Subcutaneous adipose tissue (tissue), 4 donors: ENCODE results near the gene NRSN2. TPM values are rescaled to one million over a fixed set of nuclear protein-coding genes. Genes with fewer than 3 reads are reported as not detected.

Source experiments
- total RNA-seq, 4 donors: library from RNA; depleted of rRNA; stranded (reverse); fragments of >200 nt; gene quantifications; one replicate each; pipeline ENCODE4 v1.1.0, GENCODE V29; 2016
- TF ChIP-seq, protein P1 (sequence below): fragments of 450-650 bp; IDR thresholded peaks from one replicate; pipeline ENCODE4 v1.5.1; 2016; ENCODE audit warnings: low read depth, mild to moderate bottlenecking, control low read depth, antibody characterized with exemption, moderate library complexity

Gene NRSN2, protein sequence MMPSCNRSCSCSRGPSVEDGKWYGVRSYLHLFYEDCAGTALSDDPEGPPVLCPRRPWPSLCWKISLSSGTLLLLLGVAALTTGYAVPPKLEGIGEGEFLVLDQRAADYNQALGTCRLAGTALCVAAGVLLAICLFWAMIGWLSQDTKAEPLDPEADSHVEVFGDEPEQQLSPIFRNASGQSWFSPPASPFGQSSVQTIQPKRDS
- 1 to 10 TPM; 5.2 to 9.4 (median 7.6) TPM for total RNA-seq

DNA sequence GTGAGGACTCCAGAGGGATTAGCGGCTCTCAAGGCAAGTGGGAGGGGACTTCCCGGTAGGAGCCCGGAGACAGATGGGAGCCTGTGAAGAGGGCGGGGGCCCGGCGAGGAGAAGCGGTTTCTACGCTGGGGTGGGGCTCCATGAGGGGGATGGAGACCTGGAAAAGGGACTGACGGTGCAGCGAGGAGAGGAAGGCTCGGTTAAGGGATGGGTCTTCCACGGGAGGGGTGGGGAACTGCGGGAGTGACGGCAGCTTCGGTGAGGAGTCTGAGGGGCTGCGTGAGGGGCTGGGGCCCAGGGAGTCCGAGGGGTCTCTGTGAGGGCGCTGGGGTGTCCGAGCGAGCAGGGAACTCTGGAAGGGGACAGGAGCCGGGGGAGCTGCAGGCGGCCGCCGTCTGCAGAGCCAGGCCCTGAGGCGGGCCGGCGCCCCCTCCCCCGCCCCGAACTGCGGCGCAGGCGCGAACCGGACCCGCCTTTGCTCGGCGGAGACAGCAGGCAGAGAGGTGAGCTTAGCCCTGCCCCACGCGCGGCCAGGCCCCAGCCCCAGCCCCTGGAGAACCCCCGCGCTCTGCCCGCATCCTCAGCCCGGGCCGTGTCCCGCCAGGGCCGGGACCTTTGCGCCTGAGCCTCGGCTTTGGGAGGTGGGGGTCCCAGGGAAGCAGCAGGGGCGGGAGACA is at the start of gene NRSN2:
NRSN2 (plus strand) TSS at position 472 of the 677 bp plus-strand sequence. CDS start 2,533 bp downstream, outside the sequence.
- TF ChIP-seq, protein P1, sequence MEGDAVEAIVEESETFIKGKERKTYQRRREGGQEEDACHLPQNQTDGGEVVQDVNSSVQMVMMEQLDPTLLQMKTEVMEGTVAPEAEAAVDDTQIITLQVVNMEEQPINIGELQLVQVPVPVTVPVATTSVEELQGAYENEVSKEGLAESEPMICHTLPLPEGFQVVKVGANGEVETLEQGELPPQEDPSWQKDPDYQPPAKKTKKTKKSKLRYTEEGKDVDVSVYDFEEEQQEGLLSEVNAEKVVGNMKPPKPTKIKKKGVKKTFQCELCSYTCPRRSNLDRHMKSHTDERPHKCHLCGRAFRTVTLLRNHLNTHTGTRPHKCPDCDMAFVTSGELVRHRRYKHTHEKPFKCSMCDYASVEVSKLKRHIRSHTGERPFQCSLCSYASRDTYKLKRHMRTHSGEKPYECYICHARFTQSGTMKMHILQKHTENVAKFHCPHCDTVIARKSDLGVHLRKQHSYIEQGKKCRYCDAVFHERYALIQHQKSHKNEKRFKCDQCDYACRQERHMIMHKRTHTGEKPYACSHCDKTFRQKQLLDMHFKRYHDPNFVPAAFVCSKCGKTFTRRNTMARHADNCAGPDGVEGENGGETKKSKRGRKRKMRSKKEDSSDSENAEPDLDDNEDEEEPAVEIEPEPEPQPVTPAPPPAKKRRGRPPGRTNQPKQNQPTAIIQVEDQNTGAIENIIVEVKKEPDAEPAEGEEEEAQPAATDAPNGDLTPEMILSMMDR: no peak

DNA sequence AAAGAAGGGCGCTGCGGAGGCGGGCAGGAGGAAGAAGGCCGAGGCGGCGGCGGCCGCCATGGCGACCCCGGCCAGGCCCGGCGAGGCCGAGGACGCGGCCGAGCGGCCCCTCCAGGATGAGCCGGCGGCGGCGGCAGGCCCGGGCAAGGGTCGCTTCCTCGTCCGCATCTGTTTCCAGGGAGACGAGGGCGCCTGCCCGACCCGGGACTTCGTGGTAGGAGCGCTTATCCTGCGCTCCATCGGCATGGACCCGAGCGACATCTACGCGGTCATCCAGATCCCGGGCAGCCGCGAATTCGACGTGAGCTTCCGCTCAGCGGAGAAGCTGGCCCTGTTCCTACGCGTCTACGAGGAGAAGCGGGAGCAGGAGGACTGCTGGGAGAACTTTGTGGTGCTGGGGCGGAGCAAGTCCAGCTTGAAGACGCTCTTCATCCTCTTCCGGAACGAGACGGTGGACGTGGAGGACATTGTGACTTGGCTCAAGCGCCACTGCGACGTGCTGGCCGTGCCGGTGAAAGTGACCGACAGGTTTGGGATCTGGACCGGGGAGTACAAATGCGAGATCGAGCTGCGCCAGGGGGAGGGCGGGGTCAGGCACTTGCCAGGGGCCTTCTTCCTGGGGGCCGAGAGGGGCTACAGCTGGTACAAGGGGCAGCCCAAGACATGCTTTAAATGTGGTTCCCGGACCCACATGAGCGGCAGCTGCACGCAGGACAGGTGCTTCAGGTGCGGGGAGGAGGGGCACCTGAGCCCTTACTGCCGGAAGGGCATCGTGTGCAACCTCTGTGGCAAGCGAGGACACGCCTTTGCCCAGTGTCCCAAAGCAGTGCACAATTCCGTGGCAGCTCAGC is 48.8 kb upstream of the NRSN2 start:
- TF ChIP-seq, protein P1: no peak

DNA sequence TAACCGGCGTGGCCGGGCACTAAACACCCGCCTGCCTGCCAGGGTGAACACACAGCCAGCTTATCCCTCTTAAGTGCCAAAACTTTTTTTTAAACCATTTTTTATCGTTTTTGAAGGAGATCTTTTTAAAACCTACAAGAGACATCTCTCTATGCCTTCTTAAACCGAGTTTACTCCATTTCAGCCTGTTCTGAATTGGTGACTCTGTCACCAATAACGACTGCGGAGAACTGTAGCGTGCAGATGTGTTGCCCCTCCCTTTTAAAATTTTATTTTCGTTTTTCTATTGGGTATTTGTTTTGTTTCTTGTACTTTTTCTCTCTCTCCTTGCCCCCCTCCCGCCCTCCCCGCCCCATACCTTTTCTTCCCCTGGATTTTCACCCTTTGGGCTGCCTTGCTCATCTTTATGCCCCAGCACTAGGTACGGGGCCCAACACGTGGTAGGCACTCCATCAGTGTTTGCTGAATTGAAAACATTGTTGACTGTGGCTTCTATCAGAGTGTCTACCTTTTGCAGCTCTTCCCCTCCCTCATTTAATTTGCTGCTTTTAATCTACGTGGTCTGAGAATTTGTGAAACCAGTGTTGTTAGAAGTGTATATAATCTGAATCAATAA is 48.0 kb upstream of the NRSN2 start:
- TF ChIP-seq, protein P1: no peak

DNA sequence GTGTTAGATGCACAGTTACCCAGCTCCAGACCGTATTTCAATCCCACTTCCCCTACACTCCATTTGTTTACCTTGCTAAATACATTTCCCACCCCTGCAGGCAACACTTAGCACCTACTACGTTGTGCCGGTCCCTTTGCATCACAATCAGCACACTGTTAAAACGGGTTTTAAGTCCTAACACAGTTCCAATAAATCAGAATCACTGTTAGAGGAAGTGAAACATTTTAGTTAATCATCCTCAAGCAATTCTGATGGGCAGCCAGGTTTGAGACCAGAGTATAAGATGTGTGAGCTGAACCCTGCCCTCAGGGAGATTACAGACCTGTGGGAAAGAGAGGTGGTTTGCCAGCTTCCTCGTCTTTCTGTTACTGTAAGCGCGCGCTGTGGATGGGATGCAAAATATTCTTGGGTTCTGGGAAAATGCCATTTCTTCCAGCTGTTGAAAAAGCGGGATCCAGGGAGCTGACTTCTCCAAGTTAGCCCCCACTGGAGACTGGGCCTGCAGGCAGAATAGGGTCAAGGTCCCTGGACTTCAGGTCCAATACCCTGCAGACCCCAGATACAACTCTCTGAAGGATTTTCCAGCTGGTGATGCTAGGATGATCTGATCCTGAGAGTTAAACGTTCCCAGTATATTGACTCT is 46.4 kb upstream of the NRSN2 start:
- TF ChIP-seq, protein P1: no peak

DNA sequence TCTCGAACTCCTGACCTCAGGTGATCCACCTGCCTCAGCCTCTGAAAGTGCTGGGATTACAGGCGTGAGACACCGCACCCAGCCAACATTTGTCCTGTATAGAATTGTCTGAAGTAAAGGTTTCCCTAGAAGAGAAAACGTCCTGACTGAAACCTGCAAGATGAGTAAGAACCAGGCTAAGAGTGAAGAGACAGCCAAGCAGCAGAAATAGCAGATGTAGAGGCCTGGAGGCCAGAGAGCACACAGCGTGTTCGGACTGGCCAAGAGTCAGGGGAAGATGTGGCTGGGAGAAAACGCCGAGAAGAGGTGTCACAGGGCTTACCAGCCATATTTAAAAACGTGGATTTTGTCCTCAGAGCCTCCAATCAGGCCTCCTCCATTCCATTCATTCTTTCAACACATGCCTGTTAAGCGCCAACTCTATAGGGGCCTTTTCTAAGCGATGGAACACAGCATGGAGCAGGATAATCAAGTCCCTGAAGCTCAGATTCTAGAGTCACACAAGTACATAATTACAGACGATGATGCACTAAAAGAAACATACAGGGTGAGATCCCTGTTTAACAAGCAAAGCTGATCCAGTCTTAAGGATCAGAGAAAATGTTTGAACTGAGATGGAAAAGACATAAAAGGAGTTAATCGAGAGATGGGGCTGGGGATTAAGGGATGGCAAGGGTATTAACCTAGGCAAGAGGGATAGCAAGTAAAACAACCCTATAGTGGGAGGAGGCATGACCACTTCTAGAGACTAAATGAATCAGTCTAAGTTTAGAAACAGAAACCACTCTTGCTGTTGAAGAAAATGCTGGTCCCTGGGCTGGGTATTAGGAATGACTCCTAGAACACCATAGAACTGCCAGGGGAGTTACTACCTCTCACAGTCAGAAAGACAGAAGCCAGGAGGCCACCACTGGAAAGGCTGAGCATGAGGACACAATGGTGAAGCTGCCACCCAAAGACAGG is 44.7 kb upstream of the NRSN2 start:
- TF ChIP-seq, protein P1: no peak

DNA sequence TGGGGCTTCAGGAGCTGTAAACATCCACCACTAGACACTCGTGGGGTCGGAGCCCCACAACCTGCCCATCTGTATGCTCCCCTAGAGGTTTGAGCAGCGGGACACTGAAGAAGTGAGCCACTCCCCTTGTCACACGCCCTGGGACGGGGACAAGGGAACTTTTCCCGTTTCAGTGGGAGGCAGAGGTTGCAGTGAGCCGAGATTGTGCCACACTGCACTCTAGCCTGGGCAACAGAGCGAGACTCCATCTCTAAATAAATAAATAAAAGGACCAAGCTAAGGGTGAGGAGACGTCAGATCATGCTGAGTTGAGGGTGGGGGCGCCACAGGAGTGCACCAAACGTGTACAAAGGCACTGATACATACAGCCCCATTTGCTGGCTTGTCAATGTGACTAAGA is 41.2 kb upstream of the NRSN2 start:
- TF ChIP-seq, protein P1: no peak
